H1 (cell line): ENCODE results near the gene PRLH. TPM values are rescaled to one million over a fixed set of nuclear protein-coding genes. Genes with fewer than 3 reads are reported as not detected.

Source experiments
- CTCF ChIA-PET: fragments of 300-600 bp; sonication (Branson Sonifier 250); formaldehyde crosslinking; loops from one replicate; lab custom pipeline; 2021; ENCODE audit not compliant: partially characterized antibody; lab: Charles Lee
- POLR2A ChIA-PET: fragments of 300-600 bp; sonication (Branson Sonifier 250); formaldehyde crosslinking; loops from one replicate; lab custom pipeline; 2021; ENCODE audit warnings: inconsistent platforms; ENCODE audit not compliant: partially characterized antibody; lab: Charles Lee
- DNase-seq, 2 experiments: peaks; one replicate each; pipeline versions ENCODE4 v3.0.0 to v3.0.0-alpha.2; 2010 to 2022; ENCODE audit warnings: low spot score in 2 of 2, low read depth in 1 of 2, mixed read lengths in 1 of 2
- FAIRE-seq: peaks from 2 replicates; lab custom pipeline; 2011; peaks lifted over from hg19 to GRCh38; lab: Jason Lieb, UNC
- H2AFZ ChIP-seq: 2 replicates; pipeline ENCODE4 v1.8.1; 2012; ENCODE audit warnings: low read length, inconsistent platforms
- H2AK5ac ChIP-seq: 2 replicates; pipeline ENCODE4 v1.6.1; 2013; ENCODE audit warnings: low read depth, low read length
- H2BK120ac ChIP-seq: replicated peaks from 2 replicates; pipeline ENCODE3; 2013; ENCODE audit warnings: low read depth, low read length, inconsistent platforms
- H2BK12ac ChIP-seq: 2 replicates; pipeline ENCODE4 v1.6.1; 2013; ENCODE audit warnings: low read depth, low read length
- H2BK15ac ChIP-seq: 2 replicates; pipeline ENCODE4 v1.6.1; 2013; ENCODE audit warnings: low read length
- H2BK20ac ChIP-seq: 2 replicates; pipeline ENCODE4 v1.6.1; 2013; ENCODE audit warnings: low read length
- H2BK5ac ChIP-seq: 2 replicates; pipeline ENCODE4 v1.6.1; 2013; ENCODE audit warnings: low read depth, low read length
- H3K14ac ChIP-seq: 2 replicates; pipeline ENCODE4 v1.6.1; 2013; ENCODE audit warnings: inconsistent platforms; ENCODE audit not compliant: insufficient read length
- H3K18ac ChIP-seq: 2 replicates; pipeline ENCODE4 v1.6.1; 2013; ENCODE audit warnings: low read length; ENCODE audit errors: extremely low read depth
- H3K23ac ChIP-seq: 2 replicates; pipeline ENCODE4 v1.6.1; 2013; ENCODE audit warnings: inconsistent platforms; ENCODE audit not compliant: insufficient read length
- H3K23me2 ChIP-seq: 2 replicates; pipeline ENCODE4 v1.6.1; 2013; ENCODE audit warnings: low read depth, low read length
- H3K27ac ChIP-seq: 2 replicates; pipeline ENCODE4 v1.6.1; 2011; ENCODE audit warnings: low read depth, low read length, inconsistent platforms
- H3K27me3 ChIP-seq, 4 experiments: replicated peaks in 1 of 4; 1 replicate in 1 of 4; 2 replicates in 3 of 4; pipeline versions ENCODE4 v1.6.1 to v1.8.1; 2011 to 2013; ENCODE audit warnings: low read length in 3 of 4, mild to moderate bottlenecking in 3 of 4, inconsistent platforms in 2 of 4, mixed read lengths in 2 of 4, moderate library complexity in 1 of 4; ENCODE audit not compliant: control insufficient read depth in 3 of 4, insufficient read depth in 3 of 4; ENCODE audit errors: extremely low read depth in 1 of 4
- H3K36me3 ChIP-seq, 4 experiments: 2 replicates each; pipeline versions ENCODE4 v1.6.1 to v1.8.1; 2011 to 2013; ENCODE audit warnings: mild to moderate bottlenecking in 4 of 4, low read length in 3 of 4, moderate library complexity in 2 of 4, control low read depth in 1 of 4, inconsistent platforms in 1 of 4; ENCODE audit not compliant: insufficient read depth in 4 of 4, control insufficient read depth in 2 of 4
- H3K4ac ChIP-seq: replicated peaks from 2 replicates; pipeline ENCODE3; 2013; ENCODE audit warnings: low read length, low read depth, mixed read lengths, inconsistent platforms; ENCODE audit not compliant: insufficient read length
- H3K4me1 ChIP-seq, 4 experiments: replicated peaks in 1 of 4; 1 replicate in 1 of 4; 2 replicates in 3 of 4; pipeline versions ENCODE4 v1.6.1 to v1.8.1; 2011 to 2013; ENCODE audit warnings: low read length in 3 of 4, inconsistent platforms in 2 of 4, mixed read lengths in 1 of 4; ENCODE audit not compliant: insufficient read depth in 4 of 4, control insufficient read depth in 3 of 4
- H3K4me2 ChIP-seq, 2 experiments: 2 replicates each; pipeline versions ENCODE4 v1.6.1 to v1.8.1; 2011 to 2013; ENCODE audit warnings: low read depth in 2 of 2, low read length in 2 of 2, control low read depth in 1 of 2, inconsistent platforms in 1 of 2, mild to moderate bottlenecking in 1 of 2; ENCODE audit not compliant: insufficient read depth in 1 of 2
- H3K4me3 ChIP-seq, 4 experiments: fragments of 200-600, 300-600 bp in 1 of 4; sonication (generic), shearing (Covaris generic), sonication (Bioruptor Twin) in 1 of 4; 2 replicates each; pipeline versions ENCODE4 v1.5.1 to v1.8.1; 2011 to 2016; ENCODE audit warnings: low read length in 4 of 4, low read depth in 3 of 4, control low read depth in 2 of 4, inconsistent platforms in 2 of 4, mild to moderate bottlenecking in 2 of 4, mixed read lengths in 1 of 4, moderate library complexity in 1 of 4; ENCODE audit not compliant: insufficient read depth in 2 of 4; ENCODE audit errors: extremely low read depth in 1 of 4
- H3K56ac ChIP-seq: replicated peaks from 2 replicates; pipeline ENCODE3; 2013; ENCODE audit warnings: low read depth, mild to moderate bottlenecking, mixed read lengths, low read length, inconsistent platforms; ENCODE audit not compliant: insufficient read length
- H3K79me1 ChIP-seq: 2 replicates; pipeline ENCODE4 v1.6.1; 2013; ENCODE audit warnings: low read depth, low read length, control low read depth
- H3K79me2 ChIP-seq, 2 experiments: 2 replicates each; pipeline versions ENCODE4 v1.6.1 to v1.8.1; 2012 to 2013; ENCODE audit warnings: low read length in 2 of 2, mild to moderate bottlenecking in 2 of 2, inconsistent platforms in 1 of 2; ENCODE audit not compliant: insufficient read depth in 2 of 2, control insufficient read depth in 1 of 2
- H3K9ac ChIP-seq, 4 experiments: replicated peaks in 1 of 4; 1 replicate in 1 of 4; 2 replicates in 3 of 4; pipeline versions ENCODE4 v1.6.1 to v1.8.1; 2011 to 2013; ENCODE audit warnings: low read depth in 3 of 4, low read length in 3 of 4, control low read depth in 2 of 4, mild to moderate bottlenecking in 2 of 4, moderate library complexity in 2 of 4, inconsistent platforms in 1 of 4; ENCODE audit errors: extremely low read depth in 1 of 4
- H3K9me3 ChIP-seq, 2 experiments: 2 replicates each; pipeline versions ENCODE4 v1.6.1 to v1.8.1; 2012 to 2013; ENCODE audit warnings: mild to moderate bottlenecking in 2 of 2, moderate library complexity in 2 of 2, control low read depth in 1 of 2, inconsistent platforms in 1 of 2, low read depth in 1 of 2, low read length in 1 of 2, mixed read lengths in 1 of 2; ENCODE audit not compliant: insufficient read depth in 2 of 2
- H4K20me1 ChIP-seq, 2 experiments: replicated peaks in 1 of 2; 2 replicates each; pipeline versions ENCODE3 to v1.8.1; 2011 to 2013; ENCODE audit warnings: inconsistent platforms in 2 of 2, low read length in 2 of 2, mild to moderate bottlenecking in 1 of 2; ENCODE audit not compliant: insufficient read depth in 2 of 2, control insufficient read depth in 1 of 2
- H4K5ac ChIP-seq: 2 replicates; pipeline ENCODE4 v1.6.1; 2013; ENCODE audit warnings: low read length, low read depth, mixed read lengths, inconsistent platforms; ENCODE audit not compliant: insufficient read length
- H4K8ac ChIP-seq: 2 replicates; pipeline ENCODE4 v1.8.0; 2013; ENCODE audit warnings: mild to moderate bottlenecking, moderate library complexity, low read length, inconsistent platforms; ENCODE audit not compliant: insufficient read depth; ENCODE audit errors: extremely low read depth
- H4K91ac ChIP-seq: replicated peaks from 2 replicates; pipeline ENCODE3; 2013; ENCODE audit warnings: low read length, mixed read lengths, inconsistent platforms; ENCODE audit not compliant: insufficient read length
- TCF12 ChIP-seq: IDR thresholded peaks from 2 replicates; pipeline ENCODE4 v1.6.1; 2011; ENCODE audit warnings: low read depth, mild to moderate bottlenecking, low read length
- WGBS, 2 experiments: shearing (Covaris generic) in 1 of 2; methylation state at CpG; one replicate each; pipeline versions ENCODE4 v1.1.6 to v1.1.7; 2013 to 2015; ENCODE audit warnings: low lambda C conversion rate in 2 of 2, mixed read lengths in 2 of 2, inconsistent platforms in 1 of 2, low coverage in 1 of 2, missing lambda C conversion rate in 1 of 2; ENCODE audit not compliant: insufficient replicate concordance in 2 of 2, insufficient coverage in 1 of 2, insufficient read length in 1 of 2; ENCODE audit errors: extremely low coverage in 1 of 2, missing lambda C conversion rate in 1 of 2; 5-methylcytosine and 5-hydroxymethylcytosine counted together
- polyA plus RNA-seq, 7 experiments: library from polyadenylated mRNA; depleted of rRNA in 3 of 7; stranded (reverse) in 5 of 7; unstranded in 2 of 7; fragments of >200 nt in 5 of 7; fragments of 200-250 nt in 2 of 7; gene quantifications; 1 replicate in 5 of 7; 2 replicates in 1 of 7; 4 replicates in 1 of 7; pipeline versions ENCODE4 v1.2.1 to v1.2.3, GENCODE V29; 2011 to 2013; ENCODE audit warnings: missing spikeins in 2 of 7, mixed read lengths in 2 of 7
- small RNA-seq: library from polyadenylated mRNA; stranded (forward); fragments of <200 nt; extraction: miRNeasy Mini kit (QIAGEN cat#:217004); gene quantifications from one replicate; pipeline ENCODE3, GENCODE V24; 2013; ENCODE audit not compliant: insufficient read depth
- total RNA-seq: library from RNA; stranded (reverse); fragmentation: NEBNext Ultra II Directional; extraction: Animal tissue kit (Norgen Biotek cat#: 25700); gene quantifications from 2 replicates; pipeline ENCODE4 v1.2.1, GENCODE V29; 2021

The PRLH gene
- total and polyA plus RNA-seq, 2 of the 8 experiments (the other 6 are each of a cell fraction or from before 2014, with no cell fraction given): not detected

GRCh38 chr2:237616373-237616733, 50.0 kb downstream of the PRLH start:
- FAIRE-seq (no peak), DNase-seq (no peak)
- no peaks in the 10 kb centered on the region for H3K9me3 ChIP-seq
- CTCF ChIA-PET: interaction anchor here (0.8 to 4.3 kb wide), 6 partner anchors 8 to 56 kb away, joined by 3 to 63 read pairs (median 3); no protein-coding TSS in a partner anchor
- no peaks in the 10 kb centered on the region; a peak in 1 of 7 replicates for H3K27me3 ChIP-seq
- H3K4me2 ChIP-seq: peak overlapping the region in 1 of 2 experiments; percentile 16; a peak in 1 of 4 replicates
- no peak overlapping the region for H3K14ac ChIP-seq
- peak overlapping the region; percentile 79; the same call in 1 of the 2 replicates for H2AK5ac ChIP-seq
- peak overlapping the region; percentile 59 for H4K91ac ChIP-seq
- H2BK20ac ChIP-seq: peak overlapping the region; percentile 74; the same call in 1 of the 2 replicates
- H4K20me1 ChIP-seq: no peaks in the 10 kb centered on the region
- H2BK15ac ChIP-seq: peak overlapping the region; percentile 46; the same call in 1 of the 2 replicates
- no peaks in the 10 kb centered on the region for H3K23me2 ChIP-seq
- TF ChIP-seq TCF12: no peak
- H2BK5ac ChIP-seq: 0 out of 2 replicates have a peak overlapping the region, but pooled peaks have one; percentile 97
- H2BK120ac ChIP-seq: no peak overlapping the region
- H3K18ac ChIP-seq: no peak overlapping the region
- H3K4me1 ChIP-seq: peaks cover 9 to 21% (median 17%) of the 10 kb centered on the region in 4 experiments
- H3K56ac ChIP-seq: no peak overlapping the region
- POLR2A ChIA-PET: interaction anchor here (0.6 to 6.3 kb wide), 5 partner anchors 10 to 25 kb away, joined by 4 to 51 read pairs (median 25); partner anchors contain the start of genes LRRFIP1 and RAB17
- no peaks in the 10 kb centered on the region for H3K79me1 ChIP-seq
- no peak overlapping the region for H3K23ac ChIP-seq
- no peak overlapping the region for H3K4me3 ChIP-seq
- no peak overlapping the region for H3K9ac ChIP-seq
- 87% methylated on average over 3 of the region's 3 CpGs; no CpG with 5 or more reads in 1 of the 2 experiments for WGBS, 2 experiments
- H3K4ac ChIP-seq: no peak overlapping the region
- peak overlapping the region; percentile 89; the same call in 1 of the 2 replicates for H2BK12ac ChIP-seq
- no peak overlapping the region for H4K8ac ChIP-seq
- H3K79me2 ChIP-seq: no peaks in the 10 kb centered on the region
- no peak overlapping the region for H4K5ac ChIP-seq
- H3K36me3 ChIP-seq: no peaks in the 10 kb centered on the region
- H3K27ac ChIP-seq: no peak overlapping the region
- no peak overlapping the region for H2AFZ ChIP-seq

Small RNAs within 50 kb of the gene (small RNA-seq; reads per million reads assigned to genes)
- gene RNU6-1140P: not detected

Other genes starting within 250 kb of the PRLH start
- gene COL6A3, start 152.4 kb upstream of the PRLH start, total RNA-seq: 3.4 and 3.5 TPM in 2 replicates
- 1.2 and 1.9 TPM in 2 replicates for gene COL6A3, start 152.4 kb upstream of the PRLH start, polyA plus RNA-seq (2011; rRNA removed)
- gene MLPH, start 79.3 kb upstream of the PRLH start, total RNA-seq: 17.0 TPM in 2 replicates
- 12.7 and 16.9 TPM in 2 replicates for gene MLPH, start 79.3 kb upstream of the PRLH start, polyA plus RNA-seq (2011; rRNA removed)
- gene RAB17, start 24.2 kb downstream of the PRLH start, total RNA-seq: 83.4 and 83.8 TPM in 2 replicates
- gene RAB17, start 24.2 kb downstream of the PRLH start, polyA plus RNA-seq (2011; rRNA removed): 42.6 and 61.3 TPM in 2 replicates
- gene LRRFIP1, start 61.0 kb downstream of the PRLH start, total RNA-seq: 68.6 and 75.8 TPM in 2 replicates
- 12.1 and 13.8 TPM in 2 replicates for gene LRRFIP1, start 61.0 kb downstream of the PRLH start, polyA plus RNA-seq (2011; rRNA removed)
- 0.21 and 0.43 TPM in 2 replicates for gene RBM44, start 232.2 kb downstream of the PRLH start, total RNA-seq
- 0.05 and 0.12 TPM in 2 replicates for gene RBM44, start 232.2 kb downstream of the PRLH start, polyA plus RNA-seq (2011; rRNA removed)